GM19397 (cell line): ENCODE data around the gene SRGAP1.
"Not testable (repeated sequence)": the region's sequence is repeated elsewhere in the genome, so short reads cannot be mapped to it uniquely, and the experiment has no call there.

Experiments used
- ATAC-seq: cut with Tn5 transposase; IDR thresholded peaks from one replicate; pipeline ENCODE4 v1.9.1; 2021; ENCODE audit warnings: mild to moderate bottlenecking, moderate library complexity; ENCODE audit not compliant: unreplicated experiment

The SRGAP1 gene

DNA sequence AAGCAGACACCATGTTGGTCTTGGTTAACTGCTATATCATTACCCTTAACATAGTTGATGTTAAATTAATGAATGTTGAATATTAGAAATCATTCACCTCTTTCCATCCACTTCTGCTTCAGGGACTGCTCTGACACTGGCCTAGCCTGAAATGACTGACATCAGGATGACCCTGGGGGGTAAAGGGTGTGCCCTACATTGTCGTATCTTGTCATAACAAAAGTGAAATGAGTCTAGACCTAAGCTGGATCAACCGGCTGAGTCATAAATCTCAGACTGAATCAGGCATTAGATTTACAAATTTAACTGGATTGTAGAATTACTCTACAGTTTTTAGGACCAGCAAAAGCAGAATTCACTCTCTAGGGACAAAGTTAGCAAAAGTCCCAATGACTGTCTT, 342.3 kb downstream of the SRGAP1 start:
- peak; percentile 61 for ATAC-seq

DNA sequence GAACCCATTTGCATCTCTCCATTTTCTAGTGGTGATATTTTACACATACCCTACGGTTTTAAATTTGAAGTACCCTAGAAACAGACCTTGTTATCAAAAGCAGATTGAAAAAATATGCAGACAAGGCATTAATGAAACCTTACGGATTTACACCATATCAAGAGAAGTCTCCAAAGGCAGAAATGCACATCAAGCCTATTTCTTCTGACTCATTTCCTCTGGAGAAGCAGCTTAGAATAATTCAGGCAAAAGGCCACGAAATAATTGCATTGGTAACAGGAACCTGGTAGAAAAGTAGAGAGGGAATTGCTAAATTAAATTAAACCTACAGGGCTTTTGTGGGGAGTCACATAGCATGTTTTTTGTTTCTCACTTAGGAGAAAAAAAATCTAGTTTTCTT, 342.9 kb downstream of the SRGAP1 start:
- no peak for ATAC-seq

DNA sequence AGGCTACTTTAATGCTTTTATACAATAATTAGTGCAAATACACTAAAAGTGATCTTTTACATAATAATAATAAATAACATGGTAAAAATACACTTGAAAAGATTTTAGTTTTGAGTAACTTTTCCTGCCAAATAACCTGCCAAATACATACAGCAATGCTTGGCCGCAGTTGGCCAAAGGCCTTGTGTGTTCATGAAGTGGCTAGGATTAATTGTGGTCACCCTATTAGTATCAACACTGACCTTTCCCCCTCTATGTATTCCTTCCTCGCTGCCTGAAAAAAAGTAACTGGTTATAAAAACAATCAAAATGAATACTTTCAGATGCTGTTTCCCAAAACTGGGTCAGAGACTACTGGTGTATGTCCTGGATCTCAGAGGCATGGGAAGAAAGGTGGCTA, 343.3 kb downstream of the SRGAP1 start:
- ATAC-seq: no peak

DNA sequence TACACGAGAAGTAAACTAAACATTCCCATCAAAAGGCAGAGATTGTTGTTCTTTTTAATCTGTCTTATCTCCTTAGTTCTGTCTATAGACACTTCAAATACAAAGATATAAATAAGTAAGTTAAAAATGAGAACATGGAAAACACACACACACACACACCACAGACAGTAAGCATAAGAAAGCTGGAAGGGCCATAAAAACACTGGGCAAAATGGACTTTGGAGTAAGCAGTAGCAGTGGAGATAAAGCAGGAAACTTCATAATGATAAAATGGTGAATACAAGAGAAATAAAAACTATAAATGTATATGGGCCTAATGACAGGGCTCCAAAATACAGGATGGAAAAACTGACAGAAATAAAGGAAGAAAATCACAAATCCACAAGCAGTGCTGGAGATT, 345.0 kb downstream of the SRGAP1 start:
- ATAC-seq: no peak

DNA sequence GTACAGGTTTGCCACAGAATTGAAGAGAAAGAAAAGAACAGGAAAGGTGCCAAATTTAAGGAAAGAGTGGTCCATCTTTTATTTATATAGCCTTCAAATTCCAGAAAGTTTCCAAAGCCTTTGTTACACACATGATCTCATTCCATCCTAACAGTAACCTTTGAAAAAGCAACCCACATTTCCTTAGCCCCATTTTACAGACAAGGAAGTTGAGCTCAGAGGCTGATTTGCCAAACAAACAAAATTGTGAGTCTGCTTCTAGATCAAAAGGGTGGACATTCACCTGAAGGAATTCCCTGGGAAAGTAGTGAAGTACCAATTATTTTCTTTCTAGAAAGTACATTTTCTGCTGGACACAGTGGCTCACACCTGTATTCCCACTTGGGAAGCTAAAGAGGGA, 345.6 kb downstream of the SRGAP1 start:
- ATAC-seq: no peak

DNA sequence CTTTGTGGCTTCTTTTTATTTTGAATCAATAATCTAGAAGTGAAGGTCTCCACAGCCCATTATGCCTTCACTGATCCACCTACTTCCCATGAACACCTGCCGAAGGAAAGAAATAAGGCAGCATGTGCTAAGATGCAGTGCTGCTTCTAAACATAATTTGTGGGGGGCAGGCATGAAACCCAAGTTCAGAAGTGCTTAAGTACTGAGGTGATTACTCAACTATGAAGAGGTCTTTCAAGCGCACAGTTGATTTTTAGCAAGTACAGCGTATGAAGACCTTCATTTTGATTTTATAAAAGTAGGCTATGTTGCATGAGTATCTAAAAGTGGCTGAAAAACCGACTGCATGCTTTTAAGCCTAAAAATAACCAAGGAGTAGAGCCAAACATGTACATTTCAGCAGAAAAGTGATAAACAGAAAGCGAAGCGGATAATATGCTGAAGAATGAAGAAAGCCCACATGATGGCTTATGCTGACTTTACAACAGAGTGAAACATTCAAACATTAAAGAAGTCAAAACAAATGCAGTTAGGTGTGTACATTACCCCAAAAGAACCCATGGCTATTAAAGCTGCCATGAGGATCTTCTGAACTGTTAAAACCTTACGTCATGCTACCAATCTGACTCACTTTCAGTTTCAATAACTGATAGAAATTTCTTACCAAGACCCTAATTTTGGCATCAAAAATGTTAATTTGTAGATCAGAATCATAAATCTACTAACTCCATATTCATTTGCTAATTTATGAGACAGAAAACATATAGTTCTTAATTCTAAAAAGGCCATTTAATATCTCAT, 348.3 kb downstream of the SRGAP1 start:
- ATAC-seq: peak; percentile 83

DNA sequence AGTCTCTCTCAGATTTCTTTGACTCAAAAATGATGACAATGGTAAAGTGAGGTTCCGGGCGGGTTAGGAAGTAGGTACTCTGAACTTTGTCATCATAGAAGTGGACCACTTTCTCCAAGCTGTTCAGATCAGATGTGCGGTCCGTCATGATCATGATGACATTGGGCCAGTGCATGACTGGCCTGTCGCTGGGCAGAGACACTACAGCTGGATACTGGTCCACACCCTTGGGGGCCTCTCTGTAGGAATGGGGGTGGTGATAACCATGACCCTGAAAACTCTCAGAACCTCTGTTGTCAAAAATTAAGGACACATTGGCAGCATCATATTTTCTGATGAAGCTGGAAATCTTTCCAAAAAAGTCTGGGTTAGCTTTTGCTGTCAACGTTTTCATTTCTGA, 349.4 kb downstream of the SRGAP1 start:
- no peak for ATAC-seq

DNA sequence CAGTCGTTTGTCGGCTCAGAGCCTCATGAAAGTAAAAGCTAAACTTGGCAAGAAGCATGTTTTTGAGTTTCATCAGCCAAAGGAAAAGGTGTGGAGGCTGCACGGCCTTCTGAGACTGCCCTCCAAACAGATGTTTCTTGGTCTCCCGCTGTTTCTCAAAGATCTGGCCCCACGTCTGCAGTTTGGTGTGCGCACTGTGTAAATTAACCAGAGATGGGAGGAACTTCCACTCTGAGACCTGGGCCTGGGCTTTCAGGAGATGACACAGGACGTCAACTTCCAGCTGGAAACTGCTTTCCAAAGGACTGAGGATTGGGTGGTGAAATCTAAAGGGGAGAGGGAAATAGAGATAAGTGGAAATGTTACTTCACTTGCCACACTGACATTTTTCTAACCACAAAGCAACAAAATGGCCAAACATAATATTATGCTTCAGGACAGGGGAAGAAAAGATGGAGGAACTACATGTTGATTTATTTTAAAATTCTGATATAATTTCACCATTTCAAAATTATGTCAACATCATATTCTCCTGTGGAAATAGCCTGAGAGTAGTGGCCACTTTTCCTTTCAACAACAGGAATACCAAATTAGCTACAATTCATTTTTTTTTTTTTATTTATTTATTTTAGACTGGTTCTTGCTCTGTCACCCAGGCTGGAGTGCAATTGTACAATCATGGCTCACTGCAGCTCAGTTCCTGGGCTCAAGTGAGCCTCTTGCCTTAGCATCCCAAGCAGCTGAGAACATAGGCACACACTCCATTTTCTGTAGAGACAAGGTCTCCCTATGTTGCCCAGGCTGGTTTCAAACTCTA, 350.0 kb downstream of the SRGAP1 start:
- no peak for ATAC-seq

DNA sequence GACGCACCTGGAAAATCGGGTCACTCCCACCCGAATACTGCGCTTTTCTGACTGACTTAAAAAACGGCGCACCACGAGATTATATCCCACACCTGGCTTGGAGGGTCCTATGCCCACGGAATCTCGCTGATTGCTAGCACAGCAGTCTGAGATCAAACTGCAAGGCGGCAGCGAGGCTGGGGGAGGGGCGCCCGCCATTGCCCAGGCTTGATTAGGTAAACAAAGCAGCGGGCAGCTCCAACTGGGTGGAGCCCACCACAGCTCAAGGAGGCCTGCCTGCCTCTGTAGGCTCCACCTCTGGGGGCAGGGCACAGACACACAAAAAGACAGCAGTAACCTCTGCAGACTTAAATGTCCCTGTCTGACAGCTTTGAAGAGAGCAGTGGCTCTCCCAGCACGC, 351.3 kb downstream of the SRGAP1 start:
- ATAC-seq: not testable (repeated sequence)

DNA sequence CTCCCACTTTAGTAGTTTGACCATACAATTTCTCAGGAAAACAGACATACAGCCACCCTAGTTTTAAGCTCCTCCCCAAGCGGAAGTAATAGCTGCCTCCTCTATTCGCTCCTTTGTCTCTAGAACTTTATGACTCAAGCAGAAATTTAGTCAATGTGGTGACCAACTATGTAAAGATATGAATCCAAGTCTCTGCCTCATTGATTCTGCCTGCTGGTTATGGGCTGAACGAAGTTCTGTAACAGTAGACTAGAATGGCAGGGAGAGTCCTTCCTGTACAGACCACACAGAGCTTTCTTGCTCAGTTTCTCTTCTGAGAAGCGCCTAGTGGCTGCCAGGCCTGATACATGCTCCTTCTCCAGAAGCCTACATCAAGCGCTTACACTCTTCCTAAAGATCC, 358.5 kb downstream of the SRGAP1 start:
- no peak for ATAC-seq

DNA sequence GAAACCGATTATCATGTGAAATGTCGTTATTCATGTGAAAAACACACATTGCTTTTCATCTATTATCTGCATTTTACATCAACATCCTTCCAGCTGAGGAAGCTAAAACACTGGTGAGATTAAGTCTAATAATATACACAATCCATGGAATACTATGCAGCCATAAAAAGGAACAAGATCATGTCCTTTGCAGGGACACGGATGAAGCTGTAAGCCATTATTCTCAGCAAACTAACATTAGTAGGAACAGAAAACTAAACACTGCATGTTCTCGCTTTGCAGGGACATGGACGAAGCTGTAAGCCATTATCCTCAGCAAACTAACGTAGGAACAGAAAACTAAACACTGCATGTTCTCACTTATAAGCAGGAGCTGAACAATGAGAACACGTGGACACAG, 359.3 kb downstream of the SRGAP1 start:
- ATAC-seq: no peak

DNA sequence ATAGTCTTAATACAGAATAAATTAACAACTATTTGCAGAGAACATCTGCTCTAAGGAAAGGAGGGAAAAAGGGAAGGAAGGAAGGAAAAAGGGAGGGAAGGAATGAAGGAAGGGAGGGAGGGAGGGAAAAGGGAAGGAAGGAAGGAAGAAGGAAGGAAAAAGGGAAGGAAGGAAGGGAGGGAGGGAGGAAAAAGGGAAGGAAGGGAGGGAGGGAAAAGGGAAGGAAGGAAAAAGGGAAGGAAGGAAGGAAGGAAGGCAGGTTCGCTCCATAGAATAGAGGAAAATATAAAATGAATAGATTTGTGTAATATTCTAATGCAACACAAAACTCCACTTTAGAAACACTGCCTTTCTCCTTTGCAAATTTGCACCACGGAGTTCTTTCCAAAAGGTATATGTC, 361.0 kb downstream of the SRGAP1 start:
- ATAC-seq: no peak

DNA sequence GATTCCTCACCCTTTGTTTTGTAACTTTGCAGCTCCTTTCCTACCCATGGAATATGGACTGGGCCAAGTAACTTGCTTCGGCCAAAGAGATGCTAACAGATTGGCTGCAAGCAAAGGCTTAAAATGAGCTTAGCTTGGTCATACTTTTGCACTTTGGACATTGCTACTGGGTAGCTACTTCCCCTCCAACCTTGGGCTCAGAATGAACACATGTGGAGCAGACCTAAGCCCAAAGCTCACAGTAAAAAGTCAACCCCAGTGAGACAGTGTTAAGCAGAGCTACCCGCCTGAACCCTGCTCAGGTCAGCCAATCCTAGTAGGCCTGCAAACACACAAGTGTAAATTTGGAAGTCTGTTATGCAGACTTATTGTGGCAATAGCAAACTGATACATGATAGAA, 363.0 kb downstream of the SRGAP1 start:
- ATAC-seq: no peak
